DOHH2 (cell line): ENCODE measurements around the gene KCNK17.

Experiments used
- H3F3A ChIP-seq: fragments of 200-600 bp; sonication (generic), shearing (Covaris generic); 2 replicates; pipeline ENCODE4 v1.6.0; 2016; ENCODE audit warnings: antibody characterized with exemption, mild to moderate bottlenecking; ENCODE audit not compliant: control insufficient read depth, insufficient read depth
- H3K27ac ChIP-seq: fragments of 200-600 bp; sonication (generic); 2 replicates; pipeline ENCODE4 v1.5.1; 2014; ENCODE audit warnings: low read depth, mild to moderate bottlenecking, low read length, moderate library complexity
- H3K27me3 ChIP-seq: fragments of 200-600 bp; sonication (generic); 2 replicates; pipeline ENCODE4 v1.6.1; 2014; ENCODE audit warnings: mild to moderate bottlenecking, low read length, mixed read lengths; ENCODE audit not compliant: control insufficient read depth
- H3K36me3 ChIP-seq: fragments of 200-600 bp; sonication (generic); 2 replicates; pipeline ENCODE4 v1.6.1; 2014; ENCODE audit warnings: mild to moderate bottlenecking, low read length, moderate library complexity, mixed read lengths; ENCODE audit not compliant: control insufficient read depth
- H3K4me1 ChIP-seq: fragments of 200-600 bp; sonication (generic); 2 replicates; pipeline ENCODE4 v1.6.1; 2014; ENCODE audit warnings: mild to moderate bottlenecking, low read length, mixed read lengths; ENCODE audit not compliant: control insufficient read depth
- H3K4me2 ChIP-seq: fragments of 200-600 bp; sonication (generic); 2 replicates; pipeline ENCODE4 v1.6.0; 2014; ENCODE audit warnings: mild to moderate bottlenecking, low read length, moderate library complexity
- H3K4me3 ChIP-seq: fragments of 200-600 bp; sonication (generic); 2 replicates; pipeline ENCODE4 v1.5.1; 2014; ENCODE audit warnings: mild to moderate bottlenecking, low read length, mixed read lengths
- H3K79me2 ChIP-seq: fragments of 200-600 bp; sonication (generic); 2 replicates; pipeline ENCODE4 v1.6.1; 2014; ENCODE audit warnings: mild to moderate bottlenecking, low read length, mixed read lengths; ENCODE audit not compliant: control insufficient read depth
- H3K9me2 ChIP-seq: fragments of 200-600 bp; sonication (generic); replicated peaks from 2 replicates; pipeline ENCODE4 v1.6.1; 2014; ENCODE audit warnings: mild to moderate bottlenecking, low read length, mixed read lengths; ENCODE audit not compliant: control insufficient read depth
- H3K9me3 ChIP-seq: fragments of 200-600 bp; sonication (generic); 2 replicates; pipeline ENCODE4 v1.6.1; 2014; ENCODE audit warnings: antibody characterized with exemption, low read length, mixed read lengths; ENCODE audit not compliant: control insufficient read depth, insufficient read depth
- H4K20me1 ChIP-seq: fragments of 200-600 bp; sonication (generic); 2 replicates; pipeline ENCODE4 v1.6.0; 2014; ENCODE audit warnings: low read depth, mild to moderate bottlenecking, antibody characterized with exemption, low read length, moderate library complexity; ENCODE audit not compliant: control insufficient read depth, insufficient read depth
- EZH2phosphoT487 ChIP-seq: fragments of 200-600 bp; sonication (generic); IDR thresholded peaks from 2 replicates; pipeline ENCODE4 v1.6.1; 2017; ENCODE audit warnings: borderline replicate concordance, mild to moderate bottlenecking, antibody characterized with exemption, low read length, moderate library complexity, mixed read lengths
- TF ChIP-seq, protein P1 (sequence below): fragments of 200-600 bp; sonication (generic); IDR thresholded peaks from one replicate; pipeline ENCODE4 v1.5.1; 2014; ENCODE audit warnings: antibody characterized with exemption, mild to moderate bottlenecking, low read depth, low read length; ENCODE audit not compliant: poor library complexity, severe bottlenecking

KCNK17 gene

DNA sequence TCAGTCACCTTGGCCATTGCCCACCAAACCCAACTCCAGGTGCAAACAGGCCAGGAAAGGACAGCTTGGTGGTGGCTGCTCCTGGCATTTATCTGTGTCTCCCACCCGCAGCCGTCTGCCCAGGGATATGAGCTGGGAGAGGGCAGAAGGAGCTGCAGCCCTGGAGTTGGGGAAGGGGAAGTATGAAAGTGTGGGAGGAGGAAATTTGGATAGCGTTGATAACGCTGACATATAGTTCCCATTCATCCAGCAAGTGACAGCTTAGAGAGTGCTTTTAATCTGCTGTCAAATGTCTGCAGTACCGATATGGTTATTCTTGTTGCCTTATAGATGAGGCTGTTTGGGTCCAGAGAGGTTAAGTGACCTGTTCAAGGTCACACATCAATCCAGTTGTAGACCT, 7.5 kb upstream of the KCNK17 start:
- H3K9me3 ChIP-seq, result no peaks in the 10 kb centered on the region
- H3K27me3 ChIP-seq, result no peaks in the 10 kb centered on the region
- no peaks in the 10 kb centered on the region for H3K9me2 ChIP-seq
- no peak overlapping the region for H3K4me2 ChIP-seq
- TF ChIP-seq EZH2phosphoT487, result no peak
- TF ChIP-seq, protein P1, sequence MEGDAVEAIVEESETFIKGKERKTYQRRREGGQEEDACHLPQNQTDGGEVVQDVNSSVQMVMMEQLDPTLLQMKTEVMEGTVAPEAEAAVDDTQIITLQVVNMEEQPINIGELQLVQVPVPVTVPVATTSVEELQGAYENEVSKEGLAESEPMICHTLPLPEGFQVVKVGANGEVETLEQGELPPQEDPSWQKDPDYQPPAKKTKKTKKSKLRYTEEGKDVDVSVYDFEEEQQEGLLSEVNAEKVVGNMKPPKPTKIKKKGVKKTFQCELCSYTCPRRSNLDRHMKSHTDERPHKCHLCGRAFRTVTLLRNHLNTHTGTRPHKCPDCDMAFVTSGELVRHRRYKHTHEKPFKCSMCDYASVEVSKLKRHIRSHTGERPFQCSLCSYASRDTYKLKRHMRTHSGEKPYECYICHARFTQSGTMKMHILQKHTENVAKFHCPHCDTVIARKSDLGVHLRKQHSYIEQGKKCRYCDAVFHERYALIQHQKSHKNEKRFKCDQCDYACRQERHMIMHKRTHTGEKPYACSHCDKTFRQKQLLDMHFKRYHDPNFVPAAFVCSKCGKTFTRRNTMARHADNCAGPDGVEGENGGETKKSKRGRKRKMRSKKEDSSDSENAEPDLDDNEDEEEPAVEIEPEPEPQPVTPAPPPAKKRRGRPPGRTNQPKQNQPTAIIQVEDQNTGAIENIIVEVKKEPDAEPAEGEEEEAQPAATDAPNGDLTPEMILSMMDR, result no peak
- no peak overlapping the region for H3K4me3 ChIP-seq
- H3K36me3 ChIP-seq, result no peaks in the 10 kb centered on the region
- no peak overlapping the region for H3K27ac ChIP-seq
- no peaks in the 10 kb centered on the region for H3K79me2 ChIP-seq
- H3K4me1 ChIP-seq, result no peaks in the 10 kb centered on the region
- no peaks in the 10 kb centered on the region for H4K20me1 ChIP-seq
- no peaks in the 10 kb centered on the region for H3F3A ChIP-seq

- H3K4me2 ChIP-seq, result no peak overlapping the region
- H3K27me3 ChIP-seq, result no peaks in the 10 kb centered on the region
- TF ChIP-seq, protein P1, result no peak
- H3K9me3 ChIP-seq, result no peaks in the 10 kb centered on the region
- no peaks in the 10 kb centered on the region for H3K9me2 ChIP-seq
- no peaks in the 10 kb centered on the region for H4K20me1 ChIP-seq
- H3F3A ChIP-seq, result no peaks in the 10 kb centered on the region
- no peak overlapping the region for H3K27ac ChIP-seq
- H3K4me1 ChIP-seq, result no peaks in the 10 kb centered on the region
- H3K36me3 ChIP-seq, result no peaks in the 10 kb centered on the region
- H3K79me2 ChIP-seq, result no peaks in the 10 kb centered on the region
- H3K4me3 ChIP-seq, result no peak overlapping the region
These were observed 6.3 kb upstream of the KCNK17 start for GRCh38 chr6:39320363-39320984.

GRCh38 chr6:39319621-39320362, 5.6 kb upstream of the KCNK17 start:
- H3K4me2 ChIP-seq, result no peak overlapping the region
- no peaks in the 10 kb centered on the region for H3K9me2 ChIP-seq
- no peaks in the 10 kb centered on the region for H3K27me3 ChIP-seq
- H3K36me3 ChIP-seq, result no peaks in the 10 kb centered on the region
- H3K4me1 ChIP-seq, result no peaks in the 10 kb centered on the region
- H4K20me1 ChIP-seq, result no peaks in the 10 kb centered on the region
- TF ChIP-seq, protein P1, result no peak
- TF ChIP-seq EZH2phosphoT487, result no peak
- no peaks in the 10 kb centered on the region for H3K79me2 ChIP-seq
- no peaks in the 10 kb centered on the region for H3F3A ChIP-seq
- H3K27ac ChIP-seq, result no peak overlapping the region
- H3K9me3 ChIP-seq, result no peaks in the 10 kb centered on the region
- no peak overlapping the region for H3K4me3 ChIP-seq
